ENCODE data around the gene RHOBTB3. TPM values are rescaled to one million over a fixed set of nuclear protein-coding genes. Genes with fewer than 3 reads are reported as not detected.
"Not testable (repeated sequence)": the region's sequence is repeated elsewhere in the genome, so short reads cannot be mapped to it uniquely, and the experiment has no call there.

RHOBTB3 gene
- total RNA-seq, 1 experiment from 2014 or later = 53.6 TPM

- peak; percentile 99 for DNase-seq (ENCODE audit: low read depth)
Measured at GRCh38 chr5:95712347-95712958, 18.7 kb upstream of the RHOBTB3 start.

GRCh38 chr5:95713246-95713645 is 17.9 kb upstream of the RHOBTB3 start:
- DNase-seq (ENCODE audit: low read depth) = not testable (repeated sequence)

DNA sequence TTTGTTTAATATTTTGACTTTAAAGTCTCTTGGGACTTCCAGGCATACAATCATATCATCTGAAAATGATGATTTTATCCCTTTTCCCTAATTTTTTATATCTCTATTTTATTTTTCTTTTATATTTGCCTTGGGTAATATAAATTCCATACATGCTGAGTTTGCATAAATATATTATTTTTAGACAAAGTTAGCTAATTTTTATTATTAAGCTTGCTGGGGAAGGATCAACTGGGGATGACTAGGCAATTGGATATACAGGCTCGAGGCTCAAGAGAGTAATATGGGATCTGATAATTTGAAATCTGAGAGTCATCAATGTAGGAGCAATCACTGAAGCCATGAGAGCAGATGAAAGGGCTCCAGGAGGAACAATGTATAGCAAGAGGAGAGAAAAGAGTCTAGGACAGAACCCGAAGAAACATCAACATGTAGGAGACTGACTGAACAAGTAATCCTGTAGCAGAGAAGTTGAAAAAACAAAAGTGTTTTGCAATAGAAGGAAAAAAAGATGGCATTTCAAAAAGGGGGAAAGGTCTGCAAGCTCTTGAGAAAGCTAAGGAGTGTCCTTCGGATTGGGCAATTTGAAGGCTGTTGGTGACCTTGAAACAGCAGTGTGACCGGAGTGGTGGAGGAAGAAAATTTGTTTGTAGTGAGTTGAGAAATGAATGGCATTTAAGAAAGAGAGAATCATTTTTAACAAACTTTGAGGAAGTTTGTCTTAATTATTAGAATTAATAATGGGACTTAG is 17.0 kb upstream of the RHOBTB3 start:
- DNase-seq (ENCODE audit: low read depth) = no peak

GRCh38 chr5:95715799-95716461 is 15.2 kb upstream of the RHOBTB3 start:
- peak; percentile 88 for DNase-seq (ENCODE audit: low read depth)

GRCh38 chr5:95717439-95717838 is 13.7 kb upstream of the RHOBTB3 start:
- no peak for DNase-seq (ENCODE audit: low read depth)

DNA sequence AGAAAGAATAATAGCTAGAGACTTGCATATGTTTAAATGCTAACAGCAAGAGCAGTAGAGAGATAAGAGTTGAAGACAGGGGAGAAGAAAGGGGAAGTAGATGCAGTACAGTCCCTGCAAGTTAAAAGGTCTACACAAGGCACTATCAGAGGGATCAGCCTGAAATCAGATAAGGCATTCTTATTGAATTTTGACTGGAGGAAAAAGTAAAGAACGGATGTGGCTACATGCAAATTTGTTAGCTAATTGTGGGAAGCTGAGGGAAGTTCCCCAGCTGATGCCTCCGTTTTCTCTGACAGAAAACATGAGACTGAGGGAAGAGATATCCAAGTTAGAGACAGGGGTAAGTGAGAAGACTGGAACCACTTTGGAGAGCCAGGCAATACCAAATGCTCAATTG is 12.9 kb upstream of the RHOBTB3 start:
- DNase-seq (ENCODE audit: low read depth) = no peak

DNA sequence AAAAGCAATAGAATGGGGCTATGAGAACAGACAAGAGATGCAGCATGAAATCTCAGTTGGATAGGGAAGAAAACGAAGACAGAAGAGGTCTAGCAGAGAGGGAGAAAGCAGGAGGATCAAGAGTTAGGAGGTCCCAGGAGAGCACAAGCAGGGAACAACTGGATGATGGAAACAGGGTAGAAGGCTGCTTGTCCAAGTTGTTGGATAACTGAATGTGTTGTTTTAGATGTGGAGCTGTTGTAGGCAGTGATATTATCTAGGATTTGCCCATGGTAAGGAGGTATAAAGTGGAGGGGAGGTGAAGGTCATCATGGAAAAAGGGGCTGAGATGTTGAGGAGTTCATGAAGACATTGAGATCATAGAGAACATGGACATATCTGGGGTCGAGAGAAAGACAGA is 12.4 kb upstream of the RHOBTB3 start:
- no peak for DNase-seq (ENCODE audit: low read depth)

GRCh38 chr5:95720094-95720786 is 10.9 kb upstream of the RHOBTB3 start:
- no peak for DNase-seq (ENCODE audit: low read depth)

DNA sequence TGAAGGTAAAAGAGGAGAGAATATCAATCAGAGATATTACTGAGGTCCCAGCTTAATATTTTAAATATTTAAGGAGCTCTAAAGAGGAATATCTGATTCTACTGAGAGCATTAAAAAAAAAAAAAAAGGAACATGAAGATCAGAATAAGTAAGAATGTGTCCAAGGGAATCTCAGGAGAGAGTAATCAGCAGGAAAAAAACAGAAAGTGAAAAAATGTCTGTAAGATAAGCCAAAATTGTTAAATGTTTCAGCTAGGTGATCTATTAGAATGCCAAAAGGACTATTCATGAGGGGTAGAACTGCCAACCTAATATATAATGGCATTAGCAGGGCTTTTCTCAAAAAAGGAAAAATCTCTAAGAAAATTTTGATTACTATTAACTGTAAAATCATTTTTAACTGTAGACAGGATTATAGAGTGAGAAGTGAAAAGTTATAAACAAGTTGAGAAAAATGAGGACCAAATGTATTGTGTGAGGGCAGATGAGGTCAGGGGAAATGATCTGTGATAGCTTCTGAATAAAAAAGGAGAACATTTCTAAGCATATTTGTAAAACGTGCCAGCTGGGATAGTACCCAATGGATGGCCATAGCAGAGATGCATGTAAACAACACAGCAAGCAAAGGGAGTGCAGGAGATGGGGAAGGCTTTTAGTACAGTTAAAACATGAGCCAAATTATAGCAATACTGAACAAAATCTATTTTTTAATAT is 9.4 kb upstream of the RHOBTB3 start:
- DNase-seq (ENCODE audit: low read depth) = no peak

DNA sequence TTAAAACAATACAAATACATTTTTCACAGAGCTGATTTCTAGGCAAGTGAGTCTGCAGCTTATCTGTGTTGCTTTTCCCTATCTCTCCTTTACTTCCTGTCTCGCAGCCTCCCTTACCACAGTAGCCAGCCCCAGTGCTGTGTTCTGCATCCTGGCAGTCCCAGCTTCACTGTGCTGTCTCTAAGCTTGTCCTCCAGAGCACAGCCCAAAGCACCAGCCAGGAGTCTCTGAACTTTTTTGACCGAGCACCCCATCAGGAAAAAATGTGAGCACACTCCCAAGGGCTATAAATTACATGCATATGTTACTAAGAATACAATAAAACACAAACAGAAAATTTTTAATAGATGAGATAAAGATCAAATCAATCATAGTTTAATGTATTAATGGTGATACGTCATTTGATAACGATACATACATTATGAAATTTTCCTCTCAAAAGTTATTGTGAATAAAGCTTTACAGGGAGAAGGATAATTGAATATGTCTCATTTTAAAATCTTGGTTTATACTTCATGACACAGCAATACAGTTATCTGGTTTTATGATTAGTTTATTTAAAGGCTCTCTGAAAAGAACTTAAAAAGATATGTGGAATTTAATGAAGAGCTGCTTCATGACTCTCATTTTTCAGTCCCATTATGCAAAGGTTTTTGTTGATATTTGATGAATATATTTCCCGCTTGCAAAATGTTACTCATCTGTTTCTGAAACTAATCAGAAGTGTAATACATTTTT is 7.3 kb upstream of the RHOBTB3 start:
- no peak for DNase-seq (ENCODE audit: low read depth)

- DNase-seq (ENCODE audit: low read depth) = no peak
Measured at GRCh38 chr5:95725071-95725820, 5.9 kb upstream of the RHOBTB3 start.

- DNase-seq (ENCODE audit: low read depth) = no peak
Measured at GRCh38 chr5:95725937-95726810, 5.0 kb upstream of the RHOBTB3 start.

GRCh38 chr5:95726811-95727763 is 4.0 kb upstream of the RHOBTB3 start:
- no peak for DNase-seq (ENCODE audit: low read depth)

DNA sequence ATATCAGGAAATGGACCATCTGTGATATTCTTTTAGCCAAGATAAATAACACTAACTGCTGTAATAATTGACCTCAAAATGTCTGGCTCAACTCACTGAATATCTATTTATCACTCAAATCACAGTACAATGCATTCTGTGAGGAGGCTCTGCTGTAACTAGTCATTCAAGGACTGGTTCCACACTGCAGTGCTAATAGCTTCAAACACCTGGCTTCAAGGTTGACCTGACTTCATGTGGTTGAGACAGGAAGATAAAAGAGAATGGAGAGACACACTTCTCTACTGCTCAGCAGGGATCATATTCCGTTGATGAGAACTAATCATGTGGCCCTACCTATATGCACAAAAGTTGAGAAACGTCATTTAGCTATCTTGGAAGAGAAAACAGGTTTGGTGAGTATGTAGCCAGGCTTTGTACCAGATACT is 3.4 kb upstream of the RHOBTB3 start:
- DNase-seq (ENCODE audit: low read depth) = no peak

- DNase-seq (ENCODE audit: low read depth) = no peak
Measured at GRCh38 chr5:95728494-95729114, 2.5 kb upstream of the RHOBTB3 start.

GRCh38 chr5:95729115-95730010 is 1.8 kb upstream of the RHOBTB3 start:
- DNase-seq (ENCODE audit: low read depth) = no peak

Data from HT1080 (cell line).